GM21390 (cell line): Measurements from ENCODE around the gene PPP1R7.

Source experiments
- ATAC-seq: cut with Tn5 transposase; IDR thresholded peaks from one replicate; pipeline ENCODE4 v1.9.1; 2021; ENCODE audit not compliant: unreplicated experiment

The PPP1R7 gene

GRCh38 chr2:241226723-241227572, 76.7 kb downstream of the PPP1R7 start:
- ATAC-seq = no peak

- no peak for ATAC-seq
Observed at GRCh38 chr2:241227594-241227993, 77.3 kb downstream of the PPP1R7 start.

- no peak for ATAC-seq
Observed at GRCh38 chr2:241228081-241228859, 78.0 kb downstream of the PPP1R7 start.

GRCh38 chr2:241228860-241229516, 78.7 kb downstream of the PPP1R7 start:
- ATAC-seq = no peak

- ATAC-seq = no peak
Observed at GRCh38 chr2:241229563-241230401, 79.5 kb downstream of the PPP1R7 start.

- no peak for ATAC-seq
Observed at GRCh38 chr2:241230435-241230834, 80.2 kb downstream of the PPP1R7 start.

GRCh38 chr2:241232736-241233575, 82.7 kb downstream of the PPP1R7 start:
- ATAC-seq = no peak
